OCI-LY7 (cell line): ENCODE results near the gene NDUFB4. TPM values are rescaled to one million over a fixed set of nuclear protein-coding genes. Genes with fewer than 3 reads are reported as not detected.
A peak's percentile ranks its signal among the peaks of the same experiment; 100 is the strongest.

Experiments
- BruUV-seq: library from RNA; stranded (reverse); fragments of 400-500 nt; replicated peaks from 2 replicates; lab custom pipeline; 2021; lab: Mats Ljungman, UMichigan
- CTCF ChIA-PET: fragments of 300-600 bp; sonication (Branson Sonifier 250); formaldehyde crosslinking; loops from one replicate; lab custom pipeline; 2022; ENCODE audit warnings: antibody characterized with exemption; ENCODE audit not compliant: unreplicated experiment; lab: Charles Lee
- POLR2A ChIA-PET: fragments of 300-600 bp; sonication (Branson Sonifier 250); formaldehyde crosslinking; loops from one replicate; lab custom pipeline; 2022; ENCODE audit warnings: antibody characterized with exemption; lab: Charles Lee
- DNase-seq: peaks from one replicate; pipeline ENCODE4 v3.0.0-alpha.2; 2015; ENCODE audit warnings: low spot score
- H2AFZ ChIP-seq: fragments of 200-600 bp; sonication (generic), shearing (Covaris generic); 2 replicates; pipeline ENCODE4 v1.6.1; 2014; ENCODE audit warnings: mild to moderate bottlenecking, antibody characterized with exemption, low read length, moderate library complexity
- H3K27ac ChIP-seq: fragments of 200-600 bp; sonication (generic); 2 replicates; pipeline ENCODE4 v1.5.1; 2014; ENCODE audit warnings: mixed run types, low read depth, mild to moderate bottlenecking, moderate library complexity, low read length, inconsistent platforms; ENCODE audit not compliant: poor library complexity, severe bottlenecking
- H3K36me3 ChIP-seq: fragments of 200-600 bp; sonication (generic); 2 replicates; pipeline ENCODE4 v1.6.1; 2014; ENCODE audit warnings: mild to moderate bottlenecking, antibody characterized with exemption, low read length, moderate library complexity, mixed read lengths; ENCODE audit not compliant: insufficient read depth
- H3K4me1 ChIP-seq: fragments of 200-600 bp; sonication (generic); 2 replicates; pipeline ENCODE4 v1.5.1; 2014; ENCODE audit warnings: mild to moderate bottlenecking, low read length; ENCODE audit not compliant: insufficient read depth, poor library complexity, severe bottlenecking
- H3K4me2 ChIP-seq: fragments of 200-600 bp; sonication (generic); 2 replicates; pipeline ENCODE4 v1.6.1; 2014; ENCODE audit warnings: mild to moderate bottlenecking, low read length
- H3K4me3 ChIP-seq: fragments of 200-600 bp; sonication (generic); 2 replicates; pipeline ENCODE4 v1.5.1; 2014; ENCODE audit warnings: mild to moderate bottlenecking, low read depth, low read length; ENCODE audit not compliant: poor library complexity, severe bottlenecking
- H3K79me2 ChIP-seq: fragments of 200-600 bp; sonication (generic); 2 replicates; pipeline ENCODE4 v1.6.1; 2016; ENCODE audit warnings: low read depth, mild to moderate bottlenecking, low read length, moderate library complexity, mixed read lengths; ENCODE audit not compliant: insufficient read depth
- H3K9me2 ChIP-seq: fragments of 200-600 bp; sonication (generic); 2 replicates; pipeline ENCODE4 v1.6.1; 2016; ENCODE audit warnings: mild to moderate bottlenecking, low read length, mixed read lengths; ENCODE audit not compliant: insufficient read depth
- H3K9me3 ChIP-seq: fragments of 200-600 bp; sonication (generic); 2 replicates; pipeline ENCODE4 v1.6.1; 2014; ENCODE audit warnings: mild to moderate bottlenecking, mixed run types, low read length, mixed read lengths
- H4K20me1 ChIP-seq: fragments of 200-600 bp; sonication (generic); 2 replicates; pipeline ENCODE4 v1.6.1; 2014; ENCODE audit warnings: mild to moderate bottlenecking, antibody characterized with exemption, low read length, moderate library complexity, mixed read lengths; ENCODE audit not compliant: insufficient read depth
- CTCF ChIP-seq: fragments of 200-600 bp; sonication (generic); conservative IDR thresholded peaks from 2 replicates; pipeline ENCODE4 v1.5.1; 2014; ENCODE audit warnings: mild to moderate bottlenecking, antibody characterized with exemption, low read length, moderate library complexity, mixed read lengths
- EZH2phosphoT487 ChIP-seq: fragments of 200-600 bp; sonication (generic); IDR thresholded peaks from 2 replicates; pipeline ENCODE4 v1.6.1; 2018; ENCODE audit warnings: low read depth, borderline replicate concordance, mild to moderate bottlenecking, mixed run types, antibody characterized with exemption, low read length, moderate library complexity, mixed read lengths
- intact Hi-C: fragments of 100-400 bp; cut with micrococcal nuclease; formaldehyde crosslinking; loops from one replicate; pipeline ENCODE4 v1.10.0; 2022; ENCODE audit not compliant: unreplicated experiment
- total RNA-seq, 2 experiments: library from RNA; depleted of rRNA in 1 of 2; stranded (reverse); fragments of >200 nt in 1 of 2; shearing (Covaris generic) in 1 of 2; gene quantifications; 2 replicates each; pipeline ENCODE4 v1.2.3, GENCODE V29; 2014 to 2022

The NDUFB4 gene
- total RNA-seq, 2 experiments from 2014 or later = 130 to 145 TPM

- TF ChIP-seq CTCF = peak; percentile 64
- no peak for TF ChIP-seq EZH2phosphoT487
- BruUV-seq = no TSS peak
- H3K9me3 ChIP-seq = peaks cover 21% of the 10 kb centered on the region
- no peak overlapping the region for H3K4me2 ChIP-seq
- no peaks in the 10 kb centered on the region for H3K79me2 ChIP-seq
- no peaks in the 10 kb centered on the region for H4K20me1 ChIP-seq
- ChIA-PET CTCF (no interaction called here), POLR2A (no interaction called here)
- H3K36me3 ChIP-seq = no peaks in the 10 kb centered on the region
- intact Hi-C loops = no loop called here
- H3K4me1 ChIP-seq = no peaks in the 10 kb centered on the region
- no peak overlapping the region for H2AFZ ChIP-seq
- peak; percentile 55 for DNase-seq
- H3K27ac ChIP-seq = no peak overlapping the region
- no peaks in the 10 kb centered on the region for H3K9me2 ChIP-seq
- no peak overlapping the region for H3K4me3 ChIP-seq
These were observed 27.0 kb downstream of the NDUFB4 start for GRCh38 chr3:120622870-120623726.

GRCh38 chr3:120623727-120624093 is 27.6 kb downstream of the NDUFB4 start:
- Histone ChIP-seq H2AFZ (no peak overlapping the region), H3K9me2 (no peaks in the 10 kb centered on the region), H3K79me2 (no peaks in the 10 kb centered on the region), H3K9me3 (peaks cover 21% of the 10 kb centered on the region), H3K27ac (no peak overlapping the region), H3K4me2 (no peak overlapping the region), H3K4me3 (no peak overlapping the region), H3K36me3 (no peaks in the 10 kb centered on the region), H4K20me1 (no peaks in the 10 kb centered on the region), H3K4me1 (no peaks in the 10 kb centered on the region)
- no peak for DNase-seq
- no TSS peak for BruUV-seq
- intact Hi-C loops = no loop called here
- ChIA-PET POLR2A (no interaction called here), CTCF (no interaction called here)
- TF ChIP-seq EZH2phosphoT487 = no peak
- no peak for TF ChIP-seq CTCF

- Histone ChIP-seq H4K20me1 (no peaks in the 10 kb centered on the region), H3K9me3 (peaks cover 21% of the 10 kb centered on the region), H3K4me2 (no peak overlapping the region), H3K79me2 (no peaks in the 10 kb centered on the region), H2AFZ (no peak overlapping the region), H3K4me1 (no peaks in the 10 kb centered on the region), H3K9me2 (no peaks in the 10 kb centered on the region), H3K36me3 (no peaks in the 10 kb centered on the region), H3K27ac (no peak overlapping the region), H3K4me3 (no peak overlapping the region)
- intact Hi-C loops = no loop called here
- no peak for TF ChIP-seq CTCF
- no peak for TF ChIP-seq EZH2phosphoT487
- no TSS peak for BruUV-seq
- ChIA-PET CTCF (no interaction called here), POLR2A (interaction anchor here (0.7 kb wide), 1 partner anchor 29 kb away, joined by 3 read pairs; no protein-coding TSS in a partner anchor)
- no peak for DNase-seq
These were observed 29.0 kb downstream of the NDUFB4 start for GRCh38 chr3:120625159-120625586.
